Measurements from ENCODE around the gene AGBL1.

Gene AGBL1

DNA sequence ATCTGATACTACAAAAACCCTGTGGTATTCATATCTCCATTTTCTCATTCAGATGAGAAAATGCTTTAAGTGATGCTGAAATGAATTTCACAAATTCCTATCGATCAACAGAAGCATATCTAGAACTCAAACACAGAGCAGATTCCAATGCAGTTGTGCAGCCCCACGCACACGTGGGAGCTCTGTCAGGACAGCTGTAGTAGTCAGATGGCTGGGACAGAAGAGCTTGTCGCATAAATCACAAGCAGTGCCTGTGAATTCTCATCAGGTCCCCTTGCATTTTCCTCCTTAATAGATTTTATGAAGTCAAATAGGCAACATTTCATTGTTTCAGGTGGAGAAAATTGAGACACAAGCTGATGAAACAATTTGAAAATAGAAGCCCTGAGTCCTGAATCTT, 792.3 kb downstream of the AGBL1 start:
- no peak overlapping the region for H2AFZ ChIP-seq (ENCODE audit: low read depth, low read length, severe bottlenecking)
- H4K20me1 ChIP-seq (ENCODE audit: low read depth, low read length), result no peaks in the 10 kb centered on the region
- TF ChIP-seq, protein P1, sequence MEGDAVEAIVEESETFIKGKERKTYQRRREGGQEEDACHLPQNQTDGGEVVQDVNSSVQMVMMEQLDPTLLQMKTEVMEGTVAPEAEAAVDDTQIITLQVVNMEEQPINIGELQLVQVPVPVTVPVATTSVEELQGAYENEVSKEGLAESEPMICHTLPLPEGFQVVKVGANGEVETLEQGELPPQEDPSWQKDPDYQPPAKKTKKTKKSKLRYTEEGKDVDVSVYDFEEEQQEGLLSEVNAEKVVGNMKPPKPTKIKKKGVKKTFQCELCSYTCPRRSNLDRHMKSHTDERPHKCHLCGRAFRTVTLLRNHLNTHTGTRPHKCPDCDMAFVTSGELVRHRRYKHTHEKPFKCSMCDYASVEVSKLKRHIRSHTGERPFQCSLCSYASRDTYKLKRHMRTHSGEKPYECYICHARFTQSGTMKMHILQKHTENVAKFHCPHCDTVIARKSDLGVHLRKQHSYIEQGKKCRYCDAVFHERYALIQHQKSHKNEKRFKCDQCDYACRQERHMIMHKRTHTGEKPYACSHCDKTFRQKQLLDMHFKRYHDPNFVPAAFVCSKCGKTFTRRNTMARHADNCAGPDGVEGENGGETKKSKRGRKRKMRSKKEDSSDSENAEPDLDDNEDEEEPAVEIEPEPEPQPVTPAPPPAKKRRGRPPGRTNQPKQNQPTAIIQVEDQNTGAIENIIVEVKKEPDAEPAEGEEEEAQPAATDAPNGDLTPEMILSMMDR (IDR thresholded peaks at IDR 0.05; ENCODE audit: insufficient read depth, low read length, poor library complexity, severe bottlenecking), result no peak
- no peak for TF ChIP-seq EZH2phosphoT487 (conservative IDR thresholded peaks at IDR 0.05; ENCODE audit: low read length)

DNA sequence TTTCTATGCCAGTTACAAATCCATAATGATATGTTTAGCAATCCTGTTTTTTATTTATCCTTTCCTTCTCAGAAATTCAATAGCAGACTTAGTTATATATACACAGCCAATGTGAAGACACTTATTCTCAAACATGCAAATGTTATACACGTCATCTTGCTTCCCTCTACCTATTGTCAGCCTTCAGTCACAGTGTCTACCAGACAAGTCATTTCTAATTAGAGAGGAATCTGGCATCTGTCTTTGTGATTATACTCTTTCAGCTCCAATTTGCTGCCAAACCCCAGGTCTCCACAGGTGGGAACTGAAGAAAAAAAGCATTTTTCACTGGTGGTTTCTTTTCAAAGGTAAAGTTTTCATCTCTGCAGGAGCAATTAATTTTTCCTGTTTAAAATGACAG, 793.1 kb downstream of the AGBL1 start:
- Histone ChIP-seq H3K4me2 (ENCODE audit: low read depth, low read length, poor library complexity, severe bottlenecking) (no peak overlapping the region), H3K4me3 (ENCODE audit: insufficient read depth, low read length, poor library complexity, severe bottlenecking) (no peak overlapping the region), H3K9me2 (replicated peaks; ENCODE audit: insufficient read depth, low read length) (no peaks in the 10 kb centered on the region), H3K79me2 (ENCODE audit: insufficient read depth, low read length) (no peaks in the 10 kb centered on the region), H3K27me3 (ENCODE audit: low read length) (no peaks in the 10 kb centered on the region), H2AFZ (ENCODE audit: low read depth, low read length, severe bottlenecking) (no peak overlapping the region), H3K9me3 (ENCODE audit: insufficient read depth, low read length) (no peaks in the 10 kb centered on the region), H3K27ac (ENCODE audit: low read depth, low read length) (no peak overlapping the region), H4K20me1 (ENCODE audit: low read depth, low read length) (no peaks in the 10 kb centered on the region), H3K36me3 (ENCODE audit: low read length) (no peaks in the 10 kb centered on the region), H3K9ac (ENCODE audit: low read length) (no peak overlapping the region), H3F3A (ENCODE audit: insufficient read depth) (no peaks in the 10 kb centered on the region)
- no peak for TF ChIP-seq EZH2phosphoT487 (conservative IDR thresholded peaks at IDR 0.05; ENCODE audit: low read length)
- TF ChIP-seq, protein P1 (IDR thresholded peaks at IDR 0.05; ENCODE audit: insufficient read depth, low read length, poor library complexity, severe bottlenecking), result no peak

More for the DNA sequence above, 792.3 kb downstream of the AGBL1 start:
- no peaks in the 10 kb centered on the region for H3K79me2 ChIP-seq (ENCODE audit: insufficient read depth, low read length)
- no peak overlapping the region for H3K4me3 ChIP-seq (ENCODE audit: insufficient read depth, low read length, poor library complexity, severe bottlenecking)
- H3K4me2 ChIP-seq (ENCODE audit: low read depth, low read length, poor library complexity, severe bottlenecking), result no peak overlapping the region
- no peak overlapping the region for H3K9ac ChIP-seq (ENCODE audit: low read length)
- H3K27me3 ChIP-seq (ENCODE audit: low read length), result no peaks in the 10 kb centered on the region
- no peaks in the 10 kb centered on the region for H3K9me2 ChIP-seq (replicated peaks; ENCODE audit: insufficient read depth, low read length)
- no peak overlapping the region for H3K27ac ChIP-seq (ENCODE audit: low read depth, low read length)
- no peaks in the 10 kb centered on the region for H3F3A ChIP-seq (ENCODE audit: insufficient read depth)
- no peaks in the 10 kb centered on the region for H3K36me3 ChIP-seq (ENCODE audit: low read length)
- no peaks in the 10 kb centered on the region for H3K9me3 ChIP-seq (ENCODE audit: insufficient read depth, low read length)

DNA sequence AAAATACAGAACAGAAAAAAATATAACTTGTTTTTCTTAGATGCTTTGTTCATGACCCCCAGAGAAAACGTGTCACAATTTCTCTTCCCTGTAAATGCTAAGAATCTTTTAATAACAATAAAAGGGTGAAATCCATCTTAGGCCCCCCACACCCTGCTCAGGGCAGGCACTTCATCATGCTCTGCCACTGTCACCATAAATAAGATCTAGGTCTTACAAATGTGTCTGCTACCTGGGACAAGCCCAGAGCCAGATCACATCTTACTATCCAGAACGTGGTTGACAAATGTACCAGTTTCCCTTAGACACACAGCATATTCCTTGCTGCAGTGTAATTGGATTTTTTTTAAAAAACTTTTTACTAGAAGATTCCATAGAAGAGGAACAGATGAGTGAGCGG, 795.4 kb downstream of the AGBL1 start:
- TF ChIP-seq, protein P1 (IDR thresholded peaks at IDR 0.05; ENCODE audit: insufficient read depth, low read length, poor library complexity, severe bottlenecking), result no peak
- H4K20me1 ChIP-seq (ENCODE audit: low read depth, low read length), result no peaks in the 10 kb centered on the region
- no peaks in the 10 kb centered on the region for H3K36me3 ChIP-seq (ENCODE audit: low read length)
- no peak overlapping the region for H3K9ac ChIP-seq (ENCODE audit: low read length)
- H3K4me3 ChIP-seq (ENCODE audit: insufficient read depth, low read length, poor library complexity, severe bottlenecking), result no peak overlapping the region
- H2AFZ ChIP-seq (ENCODE audit: low read depth, low read length, severe bottlenecking), result no peak overlapping the region
- no peaks in the 10 kb centered on the region for H3K79me2 ChIP-seq (ENCODE audit: insufficient read depth, low read length)
- no peak overlapping the region for H3K27ac ChIP-seq (ENCODE audit: low read depth, low read length)
- H3K4me2 ChIP-seq (ENCODE audit: low read depth, low read length, poor library complexity, severe bottlenecking), result no peak overlapping the region
- H3K9me2 ChIP-seq (replicated peaks; ENCODE audit: insufficient read depth, low read length), result no peaks in the 10 kb centered on the region
- H3K27me3 ChIP-seq (ENCODE audit: low read length), result no peaks in the 10 kb centered on the region
- no peaks in the 10 kb centered on the region for H3F3A ChIP-seq (ENCODE audit: insufficient read depth)
- H3K9me3 ChIP-seq (ENCODE audit: insufficient read depth, low read length), result no peaks in the 10 kb centered on the region

Measured in SU-DHL-6 (cell line).